ENCODE data around the gene DPYSL4. TPM values are rescaled to one million over a fixed set of nuclear protein-coding genes. Genes with fewer than 3 reads are reported as not detected.

The DPYSL4 gene
- total RNA-seq, 2 donors from 2014 or later: 4.1 to 22.6 TPM

GRCh38 chr10:132168571-132169030 lies 18.1 kb upstream of the DPYSL4 start:
- TF ChIP-seq CTCF (IDR thresholded peaks at IDR 0.05) (no peak), POLR2AphosphoS5 (IDR thresholded peaks at IDR 0.05) (no peak), POLR2A (IDR thresholded peaks at IDR 0.05) (no peak)
- WGBS: 83% methylated on average over 27 of the region's 28 CpGs

GRCh38 chr10:132169031-132169765 lies 17.6 kb upstream of the DPYSL4 start:
- intact Hi-C loops (cut with DNase I): no loop called here
- 92% methylated on average over 42 of the region's 42 CpGs for WGBS
- no peaks in the 10 kb centered on the region for H3K36me3 ChIP-seq

More at GRCh38 chr10:132168571-132169030, 18.1 kb upstream of the DPYSL4 start:
- Histone ChIP-seq H3K27me3 (replicated peaks; ENCODE audit: insufficient read depth) (no peaks in the 10 kb centered on the region), H3K27ac (no peak overlapping the region), H3K4me3 (no peak overlapping the region), H3K36me3 (no peaks in the 10 kb centered on the region), H3K9me3 (no peaks in the 10 kb centered on the region), H3K4me1 (replicated peaks) (no peaks in the 10 kb centered on the region)
- intact Hi-C loops (cut with DNase I): no loop called here
- no peak for DNase-seq (ENCODE audit: low spot score)

GRCh38 chr10:132169766-132170560 lies 16.8 kb upstream of the DPYSL4 start:
- Histone ChIP-seq H3K36me3 (no peaks in the 10 kb centered on the region), H3K27ac (no peak overlapping the region)
- no peak for TF ChIP-seq CTCF (IDR thresholded peaks at IDR 0.05)
- no peak for TF ChIP-seq POLR2A (IDR thresholded peaks at IDR 0.05)
- no peak for TF ChIP-seq POLR2AphosphoS5 (IDR thresholded peaks at IDR 0.05)

More at GRCh38 chr10:132169031-132169765, 17.6 kb upstream of the DPYSL4 start:
- TF ChIP-seq POLR2AphosphoS5 (IDR thresholded peaks at IDR 0.05) (no peak), POLR2A (IDR thresholded peaks at IDR 0.05) (no peak), CTCF (IDR thresholded peaks at IDR 0.05) (no peak)
- no peaks in the 10 kb centered on the region for H3K4me1 ChIP-seq (replicated peaks)
- no peaks in the 10 kb centered on the region for H3K9me3 ChIP-seq
- no peak for DNase-seq (ENCODE audit: low spot score)
- H3K27me3 ChIP-seq (replicated peaks; ENCODE audit: insufficient read depth): no peaks in the 10 kb centered on the region
- no peak overlapping the region for H3K4me3 ChIP-seq
- H3K27ac ChIP-seq: no peak overlapping the region

GRCh38 chr10:132170561-132171361 lies 16.0 kb upstream of the DPYSL4 start:
- Histone ChIP-seq H3K4me1 (replicated peaks) (no peaks in the 10 kb centered on the region), H3K27me3 (replicated peaks; ENCODE audit: insufficient read depth) (no peaks in the 10 kb centered on the region), H3K27ac (no peak overlapping the region), H3K36me3 (no peaks in the 10 kb centered on the region), H3K9me3 (no peaks in the 10 kb centered on the region), H3K4me3 (no peak overlapping the region)
- intact Hi-C loops (cut with DNase I): no loop called here
- TF ChIP-seq POLR2A (IDR thresholded peaks at IDR 0.05): no peak
- 81% methylated on average over 36 of the region's 36 CpGs for WGBS
- no peak for DNase-seq (ENCODE audit: low spot score)

More at GRCh38 chr10:132169766-132170560, 16.8 kb upstream of the DPYSL4 start:
- Histone ChIP-seq H3K9me3 (no peaks in the 10 kb centered on the region), H3K4me1 (replicated peaks) (no peaks in the 10 kb centered on the region), H3K4me3 (no peak overlapping the region), H3K27me3 (replicated peaks; ENCODE audit: insufficient read depth) (no peaks in the 10 kb centered on the region)
- no peak for DNase-seq (ENCODE audit: low spot score)
- intact Hi-C loops (cut with DNase I): no loop called here
- 93% methylated on average over 46 of the region's 46 CpGs for WGBS

Measured in prostate gland (tissue), 2 donors.